OCI-LY3 (cell line): ENCODE results near the gene PLXNB3.
"Not testable (repeated sequence)": the region's sequence is repeated elsewhere in the genome, so short reads cannot be mapped to it uniquely, and the experiment has no call there.

Source experiments
- CTCF ChIP-seq: fragments of 200-600, 300-600 bp; sonication (generic); IDR thresholded peaks from 2 replicates; pipeline ENCODE4 v1.5.1; 2014; ENCODE audit warnings: antibody characterized with exemption, low read length, low read depth
- EZH2phosphoT487 ChIP-seq: fragments of 200-600 bp; shearing (Covaris generic); IDR thresholded peaks from 2 replicates; pipeline ENCODE4 v1.6.1; 2018; ENCODE audit warnings: antibody characterized with exemption, mixed run types, low read depth

- TF ChIP-seq CTCF, EZH2phosphoT487: not testable (repeated sequence)
Measured at GRCh38 chrX:153742111-153742510, 21.9 kb upstream of the PLXNB3 start.
